Skin epidermis (tissue), 12 donors: ENCODE data around the gene KRTAP25-1.

ENCODE experiments used
- H3K27ac ChIP-seq, 21 experiments: fragments of 200-600 bp; sonication (generic) in 11 of 21; one replicate each; pipeline ENCODE4 v1.5.0; 2020; ENCODE audit warnings: mild to moderate bottlenecking in 3 of 21, inconsistent platforms in 2 of 21, moderate library complexity in 2 of 21
- H3K4me3 ChIP-seq, 7 experiments: fragments of 200-600 bp; sonication (generic) in 2 of 7; one replicate each; pipeline ENCODE4 v1.5.0; 2020; ENCODE audit warnings: inconsistent platforms in 2 of 7, mild to moderate bottlenecking in 2 of 7, moderate library complexity in 1 of 7

KRTAP25-1 gene

GRCh38 chr21:30289215-30289614 is at the start of gene KRTAP25-1:
KRTAP25-1 (minus strand) TSS chr21:30289514; CDS start chr21:30289490, 24 bp downstream.
- Histone ChIP-seq H3K4me3 (no peak within 1 kb of the TSS), H3K27ac (no peak within 1 kb of the TSS)

- Histone ChIP-seq H3K27ac (no peak overlapping the region), H3K4me3 (no peak overlapping the region)
Measured at GRCh38 chr21:30338717-30339116, 49.4 kb upstream of the KRTAP25-1 start.

- no peak overlapping the region for H3K4me3 ChIP-seq
- no peak overlapping the region for H3K27ac ChIP-seq
Measured at GRCh38 chr21:30337772-30338171, 48.5 kb upstream of the KRTAP25-1 start.

- peak within 1 kb of the TSS in 1 of 21 experiments; percentile 47 for H3K27ac ChIP-seq
Measured at GRCh38 chr21:30337276-30337744, 48.0 kb upstream of the KRTAP25-1 start, which contains the start of gene KRTAP27-1. KRTAP27-1 (minus strand) TSS chr21:30337694; CDS start chr21:30337668, 26 bp downstream.

GRCh38 chr21:30336596-30336995 is 47.3 kb upstream of the KRTAP25-1 start:
- Histone ChIP-seq H3K4me3 (no peak overlapping the region), H3K27ac (peak overlapping the region in 1 of 21 experiments; percentile 47)

More at GRCh38 chr21:30337276-30337744, 48.0 kb upstream of the KRTAP25-1 start, which contains the start of gene KRTAP27-1:
- H3K4me3 ChIP-seq = no peak within 1 kb of the TSS

GRCh38 chr21:30333736-30334135 is 44.4 kb upstream of the KRTAP25-1 start:
- Histone ChIP-seq H3K27ac (no peak overlapping the region), H3K4me3 (no peak overlapping the region)

- Histone ChIP-seq H3K4me3 (no peak overlapping the region), H3K27ac (no peak overlapping the region)
Measured at GRCh38 chr21:30332681-30333080, 43.4 kb upstream of the KRTAP25-1 start.

- no peak overlapping the region for H3K27ac ChIP-seq
Measured at GRCh38 chr21:30329203-30329875, 40.0 kb upstream of the KRTAP25-1 start.

GRCh38 chr21:30326390-30326789 is 37.1 kb upstream of the KRTAP25-1 start:
- Histone ChIP-seq H3K4me3 (no peak overlapping the region), H3K27ac (no peak overlapping the region)

More at GRCh38 chr21:30329203-30329875, 40.0 kb upstream of the KRTAP25-1 start:
- no peak overlapping the region for H3K4me3 ChIP-seq

GRCh38 chr21:30320215-30320614 is 30.9 kb upstream of the KRTAP25-1 start, which contains the start of gene KRTAP26-1:
KRTAP26-1 (minus strand) TSS chr21:30320315; CDS start chr21:30320035, 280 bp downstream.
- Histone ChIP-seq H3K27ac (no peak within 1 kb of the TSS), H3K4me3 (no peak within 1 kb of the TSS)

- H3K27ac ChIP-seq = no peak overlapping the region
- H3K4me3 ChIP-seq = no peak overlapping the region
Measured at GRCh38 chr21:30315701-30316100, 26.4 kb upstream of the KRTAP25-1 start.

GRCh38 chr21:30306884-30307283 is 17.6 kb upstream of the KRTAP25-1 start:
- Histone ChIP-seq H3K4me3 (no peak overlapping the region), H3K27ac (no peak overlapping the region)

GRCh38 chr21:30305136-30305535 is 15.8 kb upstream of the KRTAP25-1 start:
- no peak overlapping the region for H3K27ac ChIP-seq
- H3K4me3 ChIP-seq = no peak overlapping the region

- Histone ChIP-seq H3K4me3 (no peak within 1 kb of the TSS), H3K27ac (no peak within 1 kb of the TSS)
Measured at GRCh38 chr21:30282850-30283249, 6.5 kb downstream of the KRTAP25-1 start, which contains the start of gene KRTAP24-1. KRTAP24-1 (minus strand) TSS chr21:30282950; CDS start chr21:30282932, 18 bp downstream.

GRCh38 chr21:30271611-30272010 is 17.7 kb downstream of the KRTAP25-1 start:
- Histone ChIP-seq H3K4me3 (no peak overlapping the region), H3K27ac (peak overlapping the region in 1 of 21 experiments; percentile 38)

GRCh38 chr21:30271156-30271555 is 18.2 kb downstream of the KRTAP25-1 start:
- Histone ChIP-seq H3K27ac (peak overlapping the region in 2 of 21 experiments; percentile 9 to 38), H3K4me3 (no peak overlapping the region)

GRCh38 chr21:30269803-30270530 is 19.3 kb downstream of the KRTAP25-1 start:
- H3K27ac ChIP-seq = no peak overlapping the region

GRCh38 chr21:30268608-30269197 is 20.6 kb downstream of the KRTAP25-1 start:
- H3K27ac ChIP-seq = no peak overlapping the region

More at GRCh38 chr21:30269803-30270530, 19.3 kb downstream of the KRTAP25-1 start:
- H3K4me3 ChIP-seq = no peak overlapping the region

GRCh38 chr21:30257773-30258172 is 31.5 kb downstream of the KRTAP25-1 start:
- Histone ChIP-seq H3K4me3 (no peak overlapping the region), H3K27ac (no peak overlapping the region)

More at GRCh38 chr21:30268608-30269197, 20.6 kb downstream of the KRTAP25-1 start:
- no peak overlapping the region for H3K4me3 ChIP-seq

- H3K27ac ChIP-seq = no peak overlapping the region
- no peak overlapping the region for H3K4me3 ChIP-seq
Measured at GRCh38 chr21:30256100-30256499, 33.2 kb downstream of the KRTAP25-1 start.
